ENCODE measurements around the gene ARHGAP26. TPM values are rescaled to one million over a fixed set of nuclear protein-coding genes. Genes with fewer than 3 reads are reported as not detected.

Gene ARHGAP26
- total RNA-seq, 1 experiment from 2014 or later: 65.5 TPM

DNA sequence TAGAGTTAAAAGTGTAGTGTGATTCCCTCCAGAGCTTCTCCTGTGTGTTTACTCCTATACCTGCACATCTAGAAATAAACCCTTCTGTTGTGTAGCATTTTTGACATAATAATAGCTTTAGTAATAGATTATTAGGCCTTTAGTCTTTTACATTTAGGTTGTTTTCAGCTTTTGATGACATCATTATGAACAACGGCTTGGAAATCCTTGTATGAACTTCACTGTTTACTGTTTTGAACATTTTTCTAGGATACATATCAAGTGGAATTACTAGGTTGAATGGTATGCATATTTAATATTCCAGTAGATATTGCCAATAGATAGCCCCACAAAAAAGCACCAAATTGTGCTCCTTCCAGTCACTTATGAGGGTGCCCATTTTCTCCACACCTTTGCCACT lies 174.0 kb downstream of the ARHGAP26 start:
- in situ Hi-C loops (cut with HindIII; ENCODE audit: low pct_unique_long_range_greater_than_20kb, low sequenced_read_pairs): no loop called here
- H3K4me1 ChIP-seq (ENCODE audit: control insufficient read depth, insufficient read depth, low read length): no peaks in the 10 kb centered on the region
- no peak overlapping the region for H3K27ac ChIP-seq (ENCODE audit: low read length)
- TF ChIP-seq, protein P1, sequence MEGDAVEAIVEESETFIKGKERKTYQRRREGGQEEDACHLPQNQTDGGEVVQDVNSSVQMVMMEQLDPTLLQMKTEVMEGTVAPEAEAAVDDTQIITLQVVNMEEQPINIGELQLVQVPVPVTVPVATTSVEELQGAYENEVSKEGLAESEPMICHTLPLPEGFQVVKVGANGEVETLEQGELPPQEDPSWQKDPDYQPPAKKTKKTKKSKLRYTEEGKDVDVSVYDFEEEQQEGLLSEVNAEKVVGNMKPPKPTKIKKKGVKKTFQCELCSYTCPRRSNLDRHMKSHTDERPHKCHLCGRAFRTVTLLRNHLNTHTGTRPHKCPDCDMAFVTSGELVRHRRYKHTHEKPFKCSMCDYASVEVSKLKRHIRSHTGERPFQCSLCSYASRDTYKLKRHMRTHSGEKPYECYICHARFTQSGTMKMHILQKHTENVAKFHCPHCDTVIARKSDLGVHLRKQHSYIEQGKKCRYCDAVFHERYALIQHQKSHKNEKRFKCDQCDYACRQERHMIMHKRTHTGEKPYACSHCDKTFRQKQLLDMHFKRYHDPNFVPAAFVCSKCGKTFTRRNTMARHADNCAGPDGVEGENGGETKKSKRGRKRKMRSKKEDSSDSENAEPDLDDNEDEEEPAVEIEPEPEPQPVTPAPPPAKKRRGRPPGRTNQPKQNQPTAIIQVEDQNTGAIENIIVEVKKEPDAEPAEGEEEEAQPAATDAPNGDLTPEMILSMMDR (IDR thresholded peaks at IDR 0.05): no peak
- TF ChIP-seq REST (IDR thresholded peaks at IDR 0.05; ENCODE audit: insufficient read depth in 1 of 2, low read depth in 2 of 2, low read length in 1 of 2) (no peak), POLR2AphosphoS5 (IDR thresholded peaks at IDR 0.05; ENCODE audit: low read depth, low read length) (no peak), SIN3A (IDR thresholded peaks at IDR 0.05; ENCODE audit: borderline replicate concordance, insufficient read depth, low read depth, low read length) (no peak), TCF7L2 (IDR thresholded peaks at IDR 0.05; ENCODE audit: low read depth, low read length) (no peak)
- H3K4me3 ChIP-seq (ENCODE audit: low read depth in 2 of 2, low read length in 2 of 2): no peak overlapping the region
- H3K9me3 ChIP-seq (ENCODE audit: control insufficient read depth, insufficient read depth, low read depth, low read length): no peaks in the 10 kb centered on the region
- no TSS peak for BruUV-seq (replicated peaks)
- CTCF ChIA-PET: no interaction called here
- ATAC-seq (no peak), DNase-seq (ENCODE audit: low read depth, low spot score) (no peak)
- intact Hi-C loops (cut with micrococcal nuclease; ENCODE audit: unreplicated experiment): no loop called here
- H3K27me3 ChIP-seq (ENCODE audit: control insufficient read depth, insufficient read depth, low read length): no peaks in the 10 kb centered on the region
- no peaks in the 10 kb centered on the region for H3K36me3 ChIP-seq (ENCODE audit: control insufficient read depth, insufficient read depth, low read length)
- POLR2A ChIA-PET: no interaction called here

GRCh38 chr5:142945321-142945720 lies 175.1 kb downstream of the ARHGAP26 start:
- Histone ChIP-seq H3K27ac (ENCODE audit: low read length) (no peak overlapping the region), H3K4me3 (ENCODE audit: low read depth in 2 of 2, low read length in 2 of 2) (no peak overlapping the region), H3K36me3 (ENCODE audit: control insufficient read depth, insufficient read depth, low read length) (no peaks in the 10 kb centered on the region), H3K4me1 (ENCODE audit: control insufficient read depth, insufficient read depth, low read length) (no peaks in the 10 kb centered on the region), H3K9me3 (ENCODE audit: control insufficient read depth, insufficient read depth, low read depth, low read length) (no peaks in the 10 kb centered on the region), H3K27me3 (ENCODE audit: control insufficient read depth, insufficient read depth, low read length) (no peaks in the 10 kb centered on the region)
- ATAC-seq (no peak), DNase-seq (ENCODE audit: low read depth, low spot score) (no peak)
- ChIA-PET POLR2A (no interaction called here), CTCF (no interaction called here)
- BruUV-seq (replicated peaks): no TSS peak
- intact Hi-C loops (cut with micrococcal nuclease; ENCODE audit: unreplicated experiment): no loop called here
- in situ Hi-C loops (cut with HindIII; ENCODE audit: low pct_unique_long_range_greater_than_20kb, low sequenced_read_pairs): no loop called here
- TF ChIP-seq REST (IDR thresholded peaks at IDR 0.05; ENCODE audit: insufficient read depth in 1 of 2, low read depth in 2 of 2, low read length in 1 of 2) (no peak), TCF7L2 (IDR thresholded peaks at IDR 0.05; ENCODE audit: low read depth, low read length) (no peak), SIN3A (IDR thresholded peaks at IDR 0.05; ENCODE audit: borderline replicate concordance, insufficient read depth, low read depth, low read length) (no peak), POLR2AphosphoS5 (IDR thresholded peaks at IDR 0.05; ENCODE audit: low read depth, low read length) (no peak)
- TF ChIP-seq, protein P1 (IDR thresholded peaks at IDR 0.05): no peak
